GM19351 (cell line): ENCODE measurements around the gene CGGBP1.

Source experiments
- ATAC-seq: cut with Tn5 transposase; IDR thresholded peaks from one replicate; pipeline ENCODE4 v1.9.1; 2021; ENCODE audit warnings: mild to moderate bottlenecking, moderate library complexity; ENCODE audit not compliant: unreplicated experiment

Gene CGGBP1

GRCh38 chr3:88058581-88059379 lies at the start of gene CGGBP1, which contains the start of gene ZNF654:
Gene CGGBP1 (minus strand): TSS chr3:88059005. CDS start chr3:88055976, 3,029 bp downstream.
Gene ZNF654 (plus strand): TSS chr3:88059255. CDS start chr3:88059320, 65 bp downstream.
- ATAC-seq = peak; percentile 89

- no peak for ATAC-seq
Observed at GRCh38 chr3:88105325-88105724, 46.5 kb upstream of the CGGBP1 start.

- ATAC-seq = peak; percentile 91
Observed at GRCh38 chr3:88101142-88101541, 42.3 kb upstream of the CGGBP1 start.

- ATAC-seq = no peak
Observed at GRCh38 chr3:88093266-88093665, 34.5 kb upstream of the CGGBP1 start.

GRCh38 chr3:88092270-88092669 lies 33.5 kb upstream of the CGGBP1 start:
- no peak for ATAC-seq

- ATAC-seq = no peak
Observed at GRCh38 chr3:88090681-88091080, 31.9 kb upstream of the CGGBP1 start.

- no peak for ATAC-seq
Observed at GRCh38 chr3:88084097-88084501, 25.3 kb upstream of the CGGBP1 start.

GRCh38 chr3:88082854-88083253 lies 24.0 kb upstream of the CGGBP1 start:
- no peak for ATAC-seq

GRCh38 chr3:88078932-88079331 lies 20.1 kb upstream of the CGGBP1 start:
- ATAC-seq = no peak

- ATAC-seq = no peak
Observed at GRCh38 chr3:88076712-88077111, 17.9 kb upstream of the CGGBP1 start.

- ATAC-seq = no peak
Observed at GRCh38 chr3:88075497-88075896, 16.7 kb upstream of the CGGBP1 start.

- no peak for ATAC-seq
Observed at GRCh38 chr3:88075072-88075471, 16.3 kb upstream of the CGGBP1 start.

- ATAC-seq = no peak
Observed at GRCh38 chr3:88061746-88062145, 2.9 kb upstream of the CGGBP1 start.

- peak; percentile 9 for ATAC-seq
Observed at GRCh38 chr3:88059380-88060170, 770 bp upstream of the CGGBP1 start.

- ATAC-seq = peak; percentile 14
Observed at GRCh38 chr3:88058306-88058580, 562 bp downstream of the CGGBP1 start.

- no peak for ATAC-seq
Observed at GRCh38 chr3:88057630-88058305, 1.0 kb downstream of the CGGBP1 start.

- no peak for ATAC-seq
Observed at GRCh38 chr3:88046766-88047165, 12.0 kb downstream of the CGGBP1 start.

GRCh38 chr3:88044411-88044810 lies 14.4 kb downstream of the CGGBP1 start:
- no peak for ATAC-seq

- no peak for ATAC-seq
Observed at GRCh38 chr3:88041005-88041404, 17.8 kb downstream of the CGGBP1 start.

GRCh38 chr3:88040529-88040928 lies 18.3 kb downstream of the CGGBP1 start:
- ATAC-seq = no peak

- ATAC-seq = no peak
Observed at GRCh38 chr3:88038566-88038965, 20.2 kb downstream of the CGGBP1 start.

GRCh38 chr3:88036221-88036620 lies 22.6 kb downstream of the CGGBP1 start:
- ATAC-seq = no peak
